ENCODE results near the gene RPS24. TPM values are rescaled to one million over a fixed set of nuclear protein-coding genes. Genes with fewer than 3 reads are reported as not detected.

RPS24 gene
- total RNA-seq, 1 donor from 2014 or later: 1,816 TPM

- peak in 1 of 2 donors; percentile 72 for DNase-seq (ENCODE audit: low read depth in 2 of 2)
These were observed 7.8 kb upstream of the RPS24 start for GRCh38 chr10:78025685-78026364.

DNA sequence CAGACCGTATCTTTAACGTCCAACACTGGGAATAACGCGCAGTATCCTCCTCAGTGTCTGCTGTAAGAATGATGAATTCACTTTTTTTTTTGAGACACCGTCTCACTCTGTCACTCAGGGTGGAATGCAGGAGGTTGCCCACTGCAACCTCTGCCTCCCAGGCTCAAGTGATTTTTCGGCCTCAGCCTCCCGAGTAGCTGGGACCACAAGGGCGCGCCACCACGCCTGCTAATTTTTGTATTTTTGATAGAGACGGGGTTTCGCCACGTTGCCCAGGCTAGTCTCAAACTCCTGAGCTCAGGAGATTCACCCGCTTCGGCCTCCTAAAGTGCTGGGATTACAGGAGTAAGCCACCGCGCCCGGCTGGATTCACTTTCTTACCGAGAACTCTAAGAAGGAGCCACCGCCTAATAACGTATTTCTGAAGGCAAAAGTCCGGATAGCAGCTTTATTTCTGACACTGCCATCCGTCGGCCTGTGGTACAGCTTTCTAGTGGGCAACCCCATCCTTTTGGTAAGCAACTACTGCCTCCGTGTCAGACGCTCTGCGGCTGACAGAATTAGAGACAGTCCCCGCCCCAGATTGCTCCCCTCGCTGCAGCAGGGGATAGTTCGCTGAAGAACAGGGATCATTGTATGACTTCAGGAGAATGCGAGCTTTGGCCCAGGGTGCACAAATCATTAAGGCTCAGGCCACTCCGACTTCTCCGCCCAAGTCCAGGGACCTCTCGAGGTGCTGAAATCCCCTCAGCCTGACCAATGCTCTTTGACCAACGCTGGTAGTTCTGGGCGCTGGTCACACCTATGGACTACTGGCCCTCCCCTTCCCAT, 5.0 kb upstream of the RPS24 start:
- DNase-seq (ENCODE audit: low read depth in 2 of 2): peak; percentile 58 to 71

- DNase-seq (ENCODE audit: low read depth in 2 of 2): peak; percentile 99
These were observed 4.1 kb upstream of the RPS24 start, which contains the start of gene POLR3A for GRCh38 chr10:78029269-78030226. TSS of gene POLR3A (minus strand) at chr10:78029515. CDS start at chr10:78029407, 108 bp downstream.

- no peak for DNase-seq (ENCODE audit: low read depth in 2 of 2)
These were observed 351 bp upstream of the RPS24 start for GRCh38 chr10:78033387-78033636.

- DNase-seq (ENCODE audit: low read depth in 2 of 2): peak in 1 of 2 donors; percentile 41
These were observed 1.4 kb downstream of the RPS24 start for GRCh38 chr10:78035025-78035424.

DNA sequence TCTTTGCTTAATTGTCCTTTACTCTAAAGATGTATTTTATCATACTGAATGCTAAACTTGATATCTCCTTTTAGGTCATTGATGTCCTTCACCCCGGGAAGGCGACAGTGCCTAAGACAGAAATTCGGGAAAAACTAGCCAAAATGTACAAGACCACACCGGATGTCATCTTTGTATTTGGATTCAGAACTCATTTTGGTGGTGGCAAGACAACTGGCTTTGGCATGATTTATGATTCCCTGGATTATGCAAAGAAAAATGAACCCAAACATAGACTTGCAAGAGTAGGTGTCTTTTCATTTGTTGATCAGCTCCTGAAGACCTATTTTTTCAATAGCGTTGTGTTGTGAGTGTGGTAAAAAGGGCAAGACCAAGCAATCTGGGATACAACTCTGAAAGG, 1.8 kb downstream of the RPS24 start:
- no peak for DNase-seq (ENCODE audit: low read depth in 2 of 2)

DNA sequence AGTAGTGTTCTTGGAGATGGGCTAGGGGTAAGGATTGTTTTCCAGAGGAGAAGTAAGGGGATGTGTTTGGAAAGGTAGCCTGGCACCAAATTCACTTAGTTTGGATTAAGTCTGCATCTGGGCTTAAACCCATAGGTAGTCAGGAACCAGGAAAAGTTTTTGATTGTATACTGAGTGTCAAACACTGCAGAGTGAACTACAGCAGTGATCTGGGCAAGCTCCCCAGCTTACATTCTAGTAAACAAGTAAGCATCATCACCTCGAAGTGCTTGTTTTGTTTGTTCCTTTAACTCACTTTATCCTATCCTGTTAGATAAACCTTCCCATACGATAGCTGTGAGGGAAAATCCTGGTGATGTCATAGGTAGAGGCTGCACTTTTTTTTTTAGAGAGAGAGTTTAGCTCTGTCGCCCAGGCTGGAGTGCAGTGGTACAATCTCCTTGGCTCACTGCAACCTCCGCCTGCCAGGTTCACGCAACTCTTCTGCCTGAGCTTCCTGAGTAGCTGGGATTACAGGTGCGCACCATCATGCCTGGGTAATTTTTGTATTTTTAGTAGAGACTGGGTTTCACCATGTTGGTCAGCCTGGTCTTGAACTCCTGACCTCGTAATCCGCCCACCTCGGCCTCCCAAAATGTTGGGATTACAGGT, 2.4 kb downstream of the RPS24 start:
- no peak for DNase-seq (ENCODE audit: low read depth in 2 of 2)

DNA sequence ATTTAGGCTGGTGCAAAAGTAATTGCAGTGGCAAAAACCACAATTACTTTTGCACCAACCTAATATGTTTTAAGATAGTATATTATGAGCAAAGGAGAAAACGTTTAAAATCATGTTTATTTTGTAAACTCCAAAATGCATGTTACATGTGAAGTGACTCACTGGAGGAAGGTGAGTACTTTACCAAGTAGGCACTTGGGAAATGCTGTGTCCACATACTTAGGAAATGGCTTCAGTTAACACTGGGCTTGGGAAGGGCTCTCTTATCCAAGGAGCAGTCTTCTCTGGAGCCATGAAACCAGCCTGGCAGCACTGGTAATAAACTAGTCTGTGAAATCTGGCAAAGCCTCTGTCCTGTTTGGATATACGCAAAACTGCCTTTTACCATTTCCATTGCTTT, 4.4 kb downstream of the RPS24 start:
- DNase-seq (ENCODE audit: low read depth in 2 of 2): peak in 1 of 2 donors; percentile 49

DNA sequence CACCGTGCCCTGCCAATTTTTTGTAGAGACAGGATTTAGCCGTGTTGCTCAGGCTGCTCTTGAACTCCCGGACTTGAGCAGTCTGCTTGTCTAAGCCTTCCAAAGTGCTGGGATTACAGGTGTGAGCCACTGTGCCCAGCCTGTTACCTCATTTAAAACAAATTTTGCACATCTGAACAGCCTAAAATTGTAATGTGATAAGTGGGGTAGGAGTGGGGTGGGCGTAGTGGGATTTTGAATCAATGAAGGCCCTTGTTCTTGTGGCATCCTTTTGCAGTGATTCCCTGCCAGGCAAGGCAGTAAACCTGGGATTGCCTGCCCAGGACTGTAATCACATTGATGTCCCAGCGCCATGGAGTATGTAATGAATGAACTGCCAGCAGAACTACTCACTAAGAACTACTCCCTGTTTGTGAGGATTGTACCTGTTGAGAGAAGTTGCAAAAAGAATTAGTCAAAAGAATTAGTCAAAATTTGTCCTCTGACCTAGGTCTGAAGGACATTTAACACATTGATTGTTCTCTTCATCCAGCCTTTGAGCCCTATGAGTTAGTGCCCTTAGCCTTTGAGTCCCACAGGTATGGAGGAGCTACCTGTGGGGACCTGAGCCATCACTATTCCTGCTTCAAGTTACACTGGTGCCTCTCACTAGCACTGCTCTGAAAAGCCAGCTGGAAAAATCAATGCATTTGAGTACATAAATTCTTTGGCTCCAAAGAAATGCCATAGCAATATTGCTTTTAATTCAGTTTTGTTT, 5.3 kb downstream of the RPS24 start:
- DNase-seq (ENCODE audit: low read depth in 2 of 2): no peak

DNA sequence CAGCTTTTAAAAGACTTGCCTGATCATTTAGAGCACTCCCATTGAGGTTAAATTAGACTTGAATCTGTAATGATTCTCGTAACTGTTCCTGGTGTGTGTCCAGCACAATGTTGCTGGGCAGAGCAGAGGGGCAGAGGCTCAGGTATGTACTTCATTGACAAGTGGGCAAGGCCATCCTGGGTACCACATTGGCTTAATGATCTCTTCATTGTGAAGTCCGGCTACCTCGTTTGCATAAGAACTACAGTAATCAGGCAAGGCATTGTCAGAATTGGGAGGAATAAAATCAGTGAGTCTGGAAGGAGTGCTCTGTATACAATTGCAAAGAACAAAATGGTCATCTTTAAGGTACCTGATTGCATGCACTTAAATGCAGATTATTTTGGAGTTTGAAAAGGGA, 6.1 kb downstream of the RPS24 start:
- DNase-seq (ENCODE audit: low read depth in 2 of 2): no peak

GRCh38 chr10:78041170-78042057, 7.8 kb downstream of the RPS24 start:
- no peak for DNase-seq (ENCODE audit: low read depth in 2 of 2)

- DNase-seq (ENCODE audit: low read depth in 2 of 2): peak in 1 of 2 donors; percentile 74
These were observed 8.5 kb downstream of the RPS24 start for GRCh38 chr10:78042058-78042751.

- no peak for DNase-seq (ENCODE audit: low read depth in 2 of 2)
These were observed 9.1 kb downstream of the RPS24 start for GRCh38 chr10:78042752-78043104.

DNA sequence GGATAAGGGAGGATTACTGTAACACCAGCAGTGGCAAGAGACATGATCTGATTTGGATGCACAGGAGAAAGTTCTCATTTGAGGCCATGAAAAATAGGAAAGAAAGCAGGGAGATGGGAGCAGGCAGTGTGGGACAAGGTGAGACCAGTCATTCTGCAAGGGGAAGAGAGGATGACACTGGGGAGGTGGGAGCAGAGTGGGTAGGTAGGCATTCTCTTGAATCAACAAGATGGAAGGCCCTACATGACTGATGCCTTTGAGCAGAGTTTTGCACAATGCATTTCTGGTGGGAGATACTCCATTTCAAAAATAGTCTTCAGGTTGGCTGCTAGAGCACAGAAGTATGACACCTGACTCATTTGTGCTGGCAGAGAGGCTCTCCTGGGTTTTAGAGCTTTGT, 10.5 kb downstream of the RPS24 start:
- no peak for DNase-seq (ENCODE audit: low read depth in 2 of 2)

- peak; percentile 22 to 45 for DNase-seq (ENCODE audit: low read depth in 2 of 2)
These were observed 11.0 kb downstream of the RPS24 start for GRCh38 chr10:78044699-78045098.

- DNase-seq (ENCODE audit: low read depth in 2 of 2): no peak
These were observed 11.6 kb downstream of the RPS24 start for GRCh38 chr10:78045237-78045636.

- no peak for DNase-seq (ENCODE audit: low read depth in 2 of 2)
These were observed 12.2 kb downstream of the RPS24 start for GRCh38 chr10:78045856-78046255.

DNA sequence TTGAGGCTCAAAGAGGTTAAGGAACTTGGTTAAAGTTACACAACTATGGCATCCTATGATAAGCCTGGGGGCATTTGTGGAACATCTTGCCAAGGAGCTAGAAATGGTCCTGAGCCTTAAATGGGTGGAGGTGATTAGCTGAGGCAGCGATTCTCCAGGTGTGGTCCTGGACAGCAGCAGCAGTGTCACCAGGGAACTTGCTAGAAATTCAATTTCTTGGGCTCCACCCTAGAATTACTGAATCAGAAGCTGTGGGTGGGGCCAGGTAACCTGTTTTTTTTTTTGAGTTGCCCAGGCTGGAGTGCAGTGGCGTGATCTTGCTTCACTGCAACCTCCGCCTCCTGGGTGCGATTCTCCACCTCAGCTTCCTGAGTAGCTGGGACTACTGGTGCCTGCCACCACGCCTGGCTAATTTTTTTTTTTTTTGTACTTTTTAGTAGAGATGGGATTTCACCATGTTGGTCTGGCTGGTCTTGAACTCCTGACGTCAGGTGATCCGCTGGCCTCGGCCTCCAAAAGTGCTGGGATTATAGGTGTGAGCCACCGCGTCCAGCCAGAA, 13.1 kb downstream of the RPS24 start:
- DNase-seq (ENCODE audit: low read depth in 2 of 2): no peak
